ENCODE data around the gene SPEM3.

Gene SPEM3

GRCh38 chr17:7403727-7403976 lies 25.0 kb upstream of the SPEM3 start:
- Histone ChIP-seq H3K36me3 (ENCODE audit: control insufficient read depth in 2 of 2, insufficient read depth in 2 of 2, low read length in 2 of 2) (no peaks in the 10 kb centered on the region), H3K27ac (ENCODE audit: low read depth in 2 of 2, low read length in 2 of 2) (peak overlapping the region; percentile 92), H3K9ac (ENCODE audit: low read depth in 1 of 2, low read length in 2 of 2) (peak overlapping the region; percentile 43 to 77), H3K9me3 (ENCODE audit: control insufficient read depth in 2 of 2, low read length in 2 of 2) (no peaks in the 10 kb centered on the region), H3K27me3 (ENCODE audit: control insufficient read depth in 2 of 2, insufficient read depth in 2 of 2, low read length in 2 of 2) (peaks cover 0 to 12% of the 10 kb centered on the region in 2 donors), H3K4me3 (ENCODE audit: low read length in 2 of 2) (peak overlapping the region; percentile 82 to 91), H3K4me1 (ENCODE audit: control insufficient read depth in 2 of 2, insufficient read depth in 2 of 2, low read length in 2 of 2) (peaks cover 6 to 7% of the 10 kb centered on the region in 2 donors)

GRCh38 chr17:7403977-7404736 lies 24.5 kb upstream of the SPEM3 start, which contains the start of gene TMEM256:
TSS of gene TMEM256 (minus strand) at chr17:7404097. CDS start at chr17:7404084, 13 bp downstream.
- peaks cover 6 to 7% of the 10 kb centered on the region in 2 donors for H3K4me1 ChIP-seq (ENCODE audit: control insufficient read depth in 2 of 2, insufficient read depth in 2 of 2, low read length in 2 of 2)
- H3K9me3 ChIP-seq (ENCODE audit: control insufficient read depth in 2 of 2, low read length in 2 of 2), result no peaks in the 10 kb centered on the region
- H3K9ac ChIP-seq (ENCODE audit: low read depth in 1 of 2, low read length in 2 of 2), result peak within 1 kb of the TSS; percentile 52 to 77
- H3K36me3 ChIP-seq (ENCODE audit: control insufficient read depth in 2 of 2, insufficient read depth in 2 of 2, low read length in 2 of 2), result no peaks in the 10 kb centered on the region
- H3K4me3 ChIP-seq (ENCODE audit: low read length in 2 of 2), result peak within 1 kb of the TSS; percentile 82 to 91
- H3K27ac ChIP-seq (ENCODE audit: low read depth in 2 of 2, low read length in 2 of 2), result peak within 1 kb of the TSS; percentile 92
- H3K27me3 ChIP-seq (ENCODE audit: control insufficient read depth in 2 of 2, insufficient read depth in 2 of 2, low read length in 2 of 2), result peaks cover 0 to 12% of the 10 kb centered on the region in 2 donors

- Histone ChIP-seq H3K9ac (ENCODE audit: low read depth in 1 of 2, low read length in 2 of 2) (peak overlapping the region; percentile 28 to 52), H3K36me3 (ENCODE audit: control insufficient read depth in 2 of 2, insufficient read depth in 2 of 2, low read length in 2 of 2) (no peaks in the 10 kb centered on the region), H3K9me3 (ENCODE audit: control insufficient read depth in 2 of 2, low read length in 2 of 2) (no peaks in the 10 kb centered on the region), H3K4me1 (ENCODE audit: control insufficient read depth in 2 of 2, insufficient read depth in 2 of 2, low read length in 2 of 2) (peaks cover 6 to 7% of the 10 kb centered on the region in 2 donors), H3K4me3 (ENCODE audit: low read length in 2 of 2) (peak overlapping the region; percentile 82 to 91), H3K27me3 (ENCODE audit: control insufficient read depth in 2 of 2, insufficient read depth in 2 of 2, low read length in 2 of 2) (peaks cover 0 to 12% of the 10 kb centered on the region in 2 donors), H3K27ac (ENCODE audit: low read depth in 2 of 2, low read length in 2 of 2) (peak overlapping the region; percentile 66 to 92)
Measured at GRCh38 chr17:7404737-7405349, 23.8 kb upstream of the SPEM3 start.

- peaks cover 0 to 12% of the 10 kb centered on the region in 2 donors for H3K27me3 ChIP-seq (ENCODE audit: control insufficient read depth in 2 of 2, insufficient read depth in 2 of 2, low read length in 2 of 2)
- H3K9ac ChIP-seq (ENCODE audit: low read depth in 1 of 2, low read length in 2 of 2), result peak overlapping the region; percentile 28 to 52
Measured at GRCh38 chr17:7405350-7406234, 23.1 kb upstream of the SPEM3 start.

GRCh38 chr17:7406235-7406825 lies 22.3 kb upstream of the SPEM3 start:
- peaks cover 0 to 12% of the 10 kb centered on the region in 2 donors for H3K27me3 ChIP-seq (ENCODE audit: control insufficient read depth in 2 of 2, insufficient read depth in 2 of 2, low read length in 2 of 2)
- no peaks in the 10 kb centered on the region for H3K9me3 ChIP-seq (ENCODE audit: control insufficient read depth in 2 of 2, low read length in 2 of 2)
- no peak overlapping the region for H3K4me3 ChIP-seq (ENCODE audit: low read length in 2 of 2)
- H3K4me1 ChIP-seq (ENCODE audit: control insufficient read depth in 2 of 2, insufficient read depth in 2 of 2, low read length in 2 of 2), result peaks cover 6 to 7% of the 10 kb centered on the region in 2 donors
- no peaks in the 10 kb centered on the region for H3K36me3 ChIP-seq (ENCODE audit: control insufficient read depth in 2 of 2, insufficient read depth in 2 of 2, low read length in 2 of 2)
- H3K9ac ChIP-seq (ENCODE audit: low read depth in 1 of 2, low read length in 2 of 2), result no peak overlapping the region
- H3K27ac ChIP-seq (ENCODE audit: low read depth in 2 of 2, low read length in 2 of 2), result no peak overlapping the region

More at GRCh38 chr17:7405350-7406234, 23.1 kb upstream of the SPEM3 start:
- H3K4me1 ChIP-seq (ENCODE audit: control insufficient read depth in 2 of 2, insufficient read depth in 2 of 2, low read length in 2 of 2), result peaks cover 6 to 7% of the 10 kb centered on the region in 2 donors
- peak overlapping the region; percentile 63 to 82 for H3K4me3 ChIP-seq (ENCODE audit: low read length in 2 of 2)
- H3K27ac ChIP-seq (ENCODE audit: low read depth in 2 of 2, low read length in 2 of 2), result peak overlapping the region in 1 of 2 donors; percentile 92
- no peaks in the 10 kb centered on the region for H3K36me3 ChIP-seq (ENCODE audit: control insufficient read depth in 2 of 2, insufficient read depth in 2 of 2, low read length in 2 of 2)
- H3K9me3 ChIP-seq (ENCODE audit: control insufficient read depth in 2 of 2, low read length in 2 of 2), result no peaks in the 10 kb centered on the region

- H3K4me3 ChIP-seq (ENCODE audit: low read length in 2 of 2), result no peak overlapping the region
- H3K36me3 ChIP-seq (ENCODE audit: control insufficient read depth in 2 of 2, insufficient read depth in 2 of 2, low read length in 2 of 2), result no peaks in the 10 kb centered on the region
- H3K9me3 ChIP-seq (ENCODE audit: control insufficient read depth in 2 of 2, low read length in 2 of 2), result no peaks in the 10 kb centered on the region
- H3K9ac ChIP-seq (ENCODE audit: low read depth in 1 of 2, low read length in 2 of 2), result no peak overlapping the region
- H3K27me3 ChIP-seq (ENCODE audit: control insufficient read depth in 2 of 2, insufficient read depth in 2 of 2, low read length in 2 of 2), result peaks cover 0 to 12% of the 10 kb centered on the region in 2 donors
- H3K4me1 ChIP-seq (ENCODE audit: control insufficient read depth in 2 of 2, insufficient read depth in 2 of 2, low read length in 2 of 2), result peaks cover 6 to 7% of the 10 kb centered on the region in 2 donors
- no peak overlapping the region for H3K27ac ChIP-seq (ENCODE audit: low read depth in 2 of 2, low read length in 2 of 2)
Measured at GRCh38 chr17:7407082-7407481, 21.6 kb upstream of the SPEM3 start.

GRCh38 chr17:7407485-7408251 lies 21.0 kb upstream of the SPEM3 start, which contains the start of gene NLGN2:
TSS of gene NLGN2 (plus strand) at chr17:7407845. CDS start at chr17:7408256, 411 bp downstream.
- peaks cover 5 to 6% of the 10 kb centered on the region in 2 donors for H3K4me1 ChIP-seq (ENCODE audit: control insufficient read depth in 2 of 2, insufficient read depth in 2 of 2, low read length in 2 of 2)
- no peak within 1 kb of the TSS for H3K9ac ChIP-seq (ENCODE audit: low read depth in 1 of 2, low read length in 2 of 2)
- H3K4me3 ChIP-seq (ENCODE audit: low read length in 2 of 2), result no peak within 1 kb of the TSS
- H3K36me3 ChIP-seq (ENCODE audit: control insufficient read depth in 2 of 2, insufficient read depth in 2 of 2, low read length in 2 of 2), result no peaks in the 10 kb centered on the region
- no peaks in the 10 kb centered on the region for H3K9me3 ChIP-seq (ENCODE audit: control insufficient read depth in 2 of 2, low read length in 2 of 2)
- H3K27ac ChIP-seq (ENCODE audit: low read depth in 2 of 2, low read length in 2 of 2), result no peak within 1 kb of the TSS
- peaks cover 0 to 12% of the 10 kb centered on the region in 2 donors for H3K27me3 ChIP-seq (ENCODE audit: control insufficient read depth in 2 of 2, insufficient read depth in 2 of 2, low read length in 2 of 2)

- Histone ChIP-seq H3K36me3 (ENCODE audit: control insufficient read depth in 2 of 2, insufficient read depth in 2 of 2, low read length in 2 of 2) (no peaks in the 10 kb centered on the region), H3K9ac (ENCODE audit: low read depth in 1 of 2, low read length in 2 of 2) (no peak overlapping the region), H3K27me3 (ENCODE audit: control insufficient read depth in 2 of 2, insufficient read depth in 2 of 2, low read length in 2 of 2) (peaks cover 0 to 12% of the 10 kb centered on the region in 2 donors), H3K4me1 (ENCODE audit: control insufficient read depth in 2 of 2, insufficient read depth in 2 of 2, low read length in 2 of 2) (no peaks in the 10 kb centered on the region), H3K9me3 (ENCODE audit: control insufficient read depth in 2 of 2, low read length in 2 of 2) (no peaks in the 10 kb centered on the region), H3K27ac (ENCODE audit: low read depth in 2 of 2, low read length in 2 of 2) (no peak overlapping the region), H3K4me3 (ENCODE audit: low read length in 2 of 2) (no peak overlapping the region)
Measured at GRCh38 chr17:7408252-7408727, 20.4 kb upstream of the SPEM3 start.

- Histone ChIP-seq H3K27ac (ENCODE audit: low read depth in 2 of 2, low read length in 2 of 2) (no peak overlapping the region), H3K4me3 (ENCODE audit: low read length in 2 of 2) (no peak overlapping the region), H3K9ac (ENCODE audit: low read depth in 1 of 2, low read length in 2 of 2) (no peak overlapping the region), H3K36me3 (ENCODE audit: control insufficient read depth in 2 of 2, insufficient read depth in 2 of 2, low read length in 2 of 2) (no peaks in the 10 kb centered on the region), H3K4me1 (ENCODE audit: control insufficient read depth in 2 of 2, insufficient read depth in 2 of 2, low read length in 2 of 2) (no peaks in the 10 kb centered on the region), H3K27me3 (ENCODE audit: control insufficient read depth in 2 of 2, insufficient read depth in 2 of 2, low read length in 2 of 2) (peaks cover 0 to 12% of the 10 kb centered on the region in 2 donors), H3K9me3 (ENCODE audit: control insufficient read depth in 2 of 2, low read length in 2 of 2) (no peaks in the 10 kb centered on the region)
Measured at GRCh38 chr17:7408863-7409262, 19.8 kb upstream of the SPEM3 start.

Data from mucosa of rectum (tissue), 2 donors.